Uterus (tissue), 4 donors: Measurements from ENCODE around the gene MYO1B. TPM values are rescaled to one million over a fixed set of nuclear protein-coding genes. Genes with fewer than 3 reads are reported as not detected.

ENCODE experiments used
- DNase-seq, 2 donors: peaks; one replicate each; pipeline ENCODE4 v3.0.0-alpha.2; 2019 to 2020
- H3K27ac ChIP-seq, 2 donors: fragments of 200-600 bp; sonication (generic); 1 replicate in 1 of 2; 2 replicates in 1 of 2; pipeline ENCODE4 v1.5.1; 2016 to 2018
- H3K27me3 ChIP-seq, 2 donors: fragments of 200-600 bp; sonication (generic); one replicate each; pipeline ENCODE4 v1.5.1; 2018 to 2019; ENCODE audit warnings: control low read depth in 1 of 2
- H3K36me3 ChIP-seq, 2 donors: fragments of 200-600 bp; sonication (generic); one replicate each; pipeline ENCODE4 v1.5.1; 2019; ENCODE audit warnings: control low read depth in 1 of 2
- H3K4me1 ChIP-seq, 2 donors: fragments of 200-600 bp; sonication (generic); one replicate each; pipeline ENCODE4 v1.5.1; 2018 to 2019; ENCODE audit warnings: control low read depth in 1 of 2
- H3K4me3 ChIP-seq, 2 donors: fragments of 200-600 bp; sonication (generic); 1 replicate in 1 of 2; 2 replicates in 1 of 2; pipeline ENCODE4 v1.5.1; 2018 to 2019; ENCODE audit warnings: mild to moderate bottlenecking in 1 of 2
- H3K9me3 ChIP-seq, 2 donors: fragments of 200-600 bp; sonication (generic); one replicate each; pipeline ENCODE4 v1.5.1; 2019; ENCODE audit warnings: control low read depth in 1 of 2
- CTCF ChIP-seq, 4 experiments: fragments of 200-600 bp in 2 of 4; fragments of 450-650 bp in 2 of 4; sonication (generic) in 2 of 4; IDR thresholded peaks; one replicate each; pipeline ENCODE4 v1.5.1; 2016 to 2019; ENCODE audit warnings: antibody characterized with exemption in 4 of 4, mild to moderate bottlenecking in 2 of 4, moderate library complexity in 1 of 4
- POLR2A ChIP-seq, 2 donors: fragments of 450-650 bp; IDR thresholded peaks; one replicate each; pipeline ENCODE4 v1.6.1; 2016; ENCODE audit warnings: antibody characterized with exemption in 2 of 2, mild to moderate bottlenecking in 1 of 2, moderate library complexity in 1 of 2
- intact Hi-C: fragments of 100-400 bp; cut with DNase I; formaldehyde crosslinking; loops from one replicate; pipeline ENCODE4 v1.15.1; 2023; ENCODE audit warnings: low total_unique reads
- total RNA-seq, 4 donors: library from RNA; depleted of rRNA in 3 of 4; stranded (reverse); fragments of >200 nt in 3 of 4; gene quantifications; one replicate each; pipeline versions ENCODE4 v1.1.0 to v1.2.4, GENCODE V29; 2014 to 2023
- donor health status: DM: yes; HTN: yes; CAD: no.

Gene MYO1B
- total RNA-seq, 4 donors from 2014 or later: 10.3 to 169 (median 29.5) TPM

- DNase-seq: no peak
- no peaks in the 10 kb centered on the region for H3K27me3 ChIP-seq
- TF ChIP-seq POLR2A (IDR thresholded peaks at IDR 0.05): no peak
- TF ChIP-seq CTCF (IDR thresholded peaks at IDR 0.05): no peak
- H3K4me3 ChIP-seq: no peak overlapping the region
- no peaks in the 10 kb centered on the region for H3K9me3 ChIP-seq
- no peaks in the 10 kb centered on the region for H3K36me3 ChIP-seq
- no peak overlapping the region for H3K27ac ChIP-seq
- intact Hi-C loops: no loop called here
- H3K4me1 ChIP-seq: no peaks in the 10 kb centered on the region
Observed at GRCh38 chr2:191270306-191271161, 25.3 kb downstream of the MYO1B start.

GRCh38 chr2:191272064-191272463, 26.9 kb downstream of the MYO1B start:
- H3K4me1 ChIP-seq: no peaks in the 10 kb centered on the region
- intact Hi-C loops: no loop called here
- TF ChIP-seq POLR2A (IDR thresholded peaks at IDR 0.05): no peak

GRCh38 chr2:191274413-191274815, 29.2 kb downstream of the MYO1B start:
- intact Hi-C loops: no loop called here
- H3K9me3 ChIP-seq: no peaks in the 10 kb centered on the region
- no peak overlapping the region for H3K4me3 ChIP-seq
- TF ChIP-seq POLR2A (IDR thresholded peaks at IDR 0.05) (no peak), CTCF (IDR thresholded peaks at IDR 0.05) (no peak)
- H3K27ac ChIP-seq: no peak overlapping the region
- H3K4me1 ChIP-seq: no peaks in the 10 kb centered on the region
- no peaks in the 10 kb centered on the region for H3K27me3 ChIP-seq
- no peaks in the 10 kb centered on the region for H3K36me3 ChIP-seq
- no peak for DNase-seq

More at GRCh38 chr2:191272064-191272463, 26.9 kb downstream of the MYO1B start:
- Histone ChIP-seq H3K27me3 (no peaks in the 10 kb centered on the region), H3K9me3 (no peaks in the 10 kb centered on the region), H3K4me3 (no peak overlapping the region), H3K36me3 (no peaks in the 10 kb centered on the region), H3K27ac (no peak overlapping the region)
- no peak for DNase-seq

- H3K9me3 ChIP-seq: no peaks in the 10 kb centered on the region
- no peak overlapping the region for H3K27ac ChIP-seq
- no peaks in the 10 kb centered on the region for H3K27me3 ChIP-seq
- TF ChIP-seq CTCF (IDR thresholded peaks at IDR 0.05) (no peak), POLR2A (IDR thresholded peaks at IDR 0.05) (no peak)
- H3K4me3 ChIP-seq: no peak overlapping the region
- H3K4me1 ChIP-seq: no peaks in the 10 kb centered on the region
- H3K36me3 ChIP-seq: no peaks in the 10 kb centered on the region
- intact Hi-C loops: no loop called here
- DNase-seq: no peak
Observed at GRCh38 chr2:191276792-191277465, 31.7 kb downstream of the MYO1B start.

- intact Hi-C loops: no loop called here
- no peaks in the 10 kb centered on the region for H3K4me1 ChIP-seq
- DNase-seq: no peak
- H3K27ac ChIP-seq: no peak overlapping the region
- H3K36me3 ChIP-seq: no peaks in the 10 kb centered on the region
- H3K9me3 ChIP-seq: no peaks in the 10 kb centered on the region
- H3K27me3 ChIP-seq: no peaks in the 10 kb centered on the region
- no peak for TF ChIP-seq CTCF (IDR thresholded peaks at IDR 0.05)
- no peak for TF ChIP-seq POLR2A (IDR thresholded peaks at IDR 0.05)
- H3K4me3 ChIP-seq: no peak overlapping the region
Observed at GRCh38 chr2:191280290-191280689, 35.1 kb downstream of the MYO1B start.
